Stimulated activated CD4-positive, alpha-beta T cell treated with anti-CD3 and anti-CD28 coated beads, Interleukin-12 subunit alpha, Interleukin-12 subunit beta, amount 100 ng/mL, for 24 hours (primary cell): ENCODE data around the gene COPS7A.
A peak's percentile ranks its signal among the peaks of the same experiment; 100 is the strongest.

Experiments used
- DNase-seq, 2 experiments: peaks; one replicate each; pipeline ENCODE4 v3.0.0-alpha.2; 2020; ENCODE audit warnings: low read depth in 2 of 2

COPS7A gene

GRCh38 chr12:6750506-6750905, 26.7 kb downstream of the COPS7A start:
- DNase-seq = no peak

DNA sequence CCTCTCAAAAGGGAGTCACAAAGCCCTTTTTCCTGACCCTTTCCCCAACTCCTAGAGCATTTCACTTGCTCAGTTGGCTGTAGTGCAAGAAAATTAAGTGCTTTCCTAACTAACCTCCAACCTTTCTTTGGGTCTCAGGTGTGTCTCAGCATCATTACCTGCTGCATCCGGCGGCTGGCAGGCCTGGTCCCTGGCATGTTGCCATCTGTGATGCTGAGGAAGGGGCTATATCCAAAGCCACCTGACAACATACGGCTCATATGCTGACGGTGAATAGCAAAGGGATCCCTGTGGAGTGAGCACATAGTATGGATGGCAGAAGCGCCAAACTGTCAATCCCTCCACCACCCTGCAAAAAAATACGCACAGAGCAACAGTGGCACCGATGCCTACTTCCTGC, 27.9 kb downstream of the COPS7A start:
- DNase-seq = no peak

DNA sequence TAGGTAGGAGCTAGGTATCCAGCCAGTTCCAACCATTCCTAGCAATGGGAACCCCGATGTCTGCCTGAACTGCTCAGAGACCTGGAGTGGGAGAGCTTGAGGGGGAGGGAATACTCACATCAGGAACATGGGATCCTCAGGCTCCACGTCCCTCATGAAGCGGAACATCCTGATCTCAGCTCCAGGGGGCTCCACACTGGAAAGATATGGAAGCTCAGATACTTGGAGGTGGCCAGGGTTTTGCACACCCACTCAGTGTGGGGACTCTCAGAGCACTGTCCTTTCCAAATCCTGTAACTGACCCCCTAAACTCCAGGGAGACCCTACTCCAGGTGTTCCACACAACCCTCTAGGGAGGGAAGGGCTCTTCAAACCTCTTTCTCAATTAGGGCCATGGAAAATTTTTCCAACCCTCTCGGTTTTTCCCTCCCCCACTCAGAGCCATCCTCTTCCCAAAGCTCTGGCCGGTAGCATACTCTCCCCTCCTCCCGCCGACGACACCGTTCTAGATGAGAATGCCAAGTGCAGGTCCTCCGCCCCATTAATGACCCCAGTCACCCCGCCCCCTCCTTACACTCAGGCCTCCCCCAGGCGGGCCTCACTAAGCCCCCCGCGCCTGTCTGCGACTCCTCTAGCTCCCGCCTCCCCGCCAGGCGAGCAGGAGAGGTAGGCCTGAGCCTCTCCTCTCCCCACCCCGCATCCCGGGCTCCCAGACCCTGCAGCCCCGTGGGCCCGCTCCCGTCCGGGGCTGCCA, 28.5 kb downstream of the COPS7A start:
- DNase-seq = no peak

- peak; percentile 94 to 99 for DNase-seq
These were observed 29.3 kb downstream of the COPS7A start, which contains the start of gene MLF2 for GRCh38 chr12:6752921-6753771. Gene MLF2 (minus strand): TSS chr12:6753141. CDS start chr12:6752334, 807 bp downstream.

DNA sequence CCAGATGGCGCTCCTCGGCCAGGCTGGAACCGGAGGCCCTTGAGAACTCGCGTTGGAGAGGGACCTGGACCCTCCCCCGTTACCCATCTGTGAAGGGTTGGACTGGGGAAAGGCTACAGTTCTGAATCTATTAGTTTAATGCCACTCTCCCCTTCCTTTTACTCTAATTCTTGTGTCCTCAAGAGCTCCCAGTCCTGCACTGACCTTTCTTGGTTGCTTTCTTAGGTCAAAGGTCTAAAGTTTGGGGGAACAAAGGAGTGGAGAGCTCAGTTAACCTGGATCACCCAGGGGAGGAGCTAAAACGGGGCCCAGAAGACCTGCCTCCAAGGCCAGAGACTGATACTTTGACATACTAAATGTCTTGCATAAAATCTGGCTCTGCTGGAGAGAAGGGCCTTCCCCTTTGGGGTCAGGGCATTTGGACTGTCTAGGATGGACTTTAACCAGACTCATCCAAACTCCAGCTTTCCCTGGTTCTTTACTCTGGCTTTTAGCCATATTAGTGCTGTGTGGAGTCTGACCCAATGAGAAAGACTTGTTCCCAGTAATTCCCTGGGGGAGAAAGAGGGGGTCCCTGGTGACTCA, 30.0 kb downstream of the COPS7A start:
- no peak for DNase-seq

GRCh38 chr12:6754411-6754810, 30.6 kb downstream of the COPS7A start:
- no peak for DNase-seq

GRCh38 chr12:6757028-6757690, 33.3 kb downstream of the COPS7A start:
- no peak for DNase-seq

DNA sequence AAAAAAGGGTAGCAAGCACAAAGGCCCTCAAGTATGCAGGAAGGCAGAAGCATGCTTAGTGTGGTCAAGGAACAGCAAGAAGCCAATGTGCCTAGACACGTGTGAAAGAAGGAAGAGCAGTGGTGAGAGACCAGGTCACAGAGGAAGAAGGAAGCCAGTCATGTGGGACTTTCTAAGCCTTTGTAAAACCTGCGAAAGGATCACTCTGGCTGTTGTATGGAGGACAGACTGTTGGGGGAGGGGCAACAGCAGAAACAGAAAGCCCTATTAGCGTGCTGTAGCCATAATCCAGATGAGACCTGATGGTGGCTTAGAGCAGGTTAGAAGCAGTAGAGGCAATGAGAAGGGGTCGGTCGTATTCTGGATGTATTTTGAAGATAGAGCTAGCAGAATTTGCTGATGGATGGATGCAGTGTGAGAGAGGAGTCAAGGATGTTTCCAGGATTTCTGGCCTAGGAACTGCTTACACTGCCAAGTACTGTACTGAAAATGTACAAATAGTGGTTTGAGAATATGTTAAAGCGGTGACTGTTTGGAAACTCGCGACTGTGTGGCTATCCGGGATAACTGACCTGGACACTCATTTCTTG, 34.8 kb downstream of the COPS7A start:
- no peak for DNase-seq

DNA sequence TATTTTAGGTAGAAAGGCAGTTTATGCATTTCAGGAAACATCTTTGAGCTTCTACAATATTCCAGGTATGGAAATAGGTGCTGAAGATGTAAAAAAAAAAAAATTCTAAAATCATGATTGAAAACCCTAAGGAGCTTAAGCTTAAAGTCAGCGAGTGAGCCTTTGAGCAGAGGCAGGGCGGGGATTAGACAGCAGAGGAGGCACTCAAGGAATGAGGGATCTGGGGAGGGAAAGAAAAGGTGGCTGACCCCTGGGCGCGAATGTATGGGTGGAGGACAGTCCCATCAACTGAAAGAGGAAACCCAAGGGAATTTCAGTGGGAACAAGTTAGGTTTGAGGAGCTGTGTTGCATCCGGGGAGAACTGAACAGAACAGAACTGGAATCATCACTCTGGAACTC, 35.9 kb downstream of the COPS7A start:
- DNase-seq = no peak

DNA sequence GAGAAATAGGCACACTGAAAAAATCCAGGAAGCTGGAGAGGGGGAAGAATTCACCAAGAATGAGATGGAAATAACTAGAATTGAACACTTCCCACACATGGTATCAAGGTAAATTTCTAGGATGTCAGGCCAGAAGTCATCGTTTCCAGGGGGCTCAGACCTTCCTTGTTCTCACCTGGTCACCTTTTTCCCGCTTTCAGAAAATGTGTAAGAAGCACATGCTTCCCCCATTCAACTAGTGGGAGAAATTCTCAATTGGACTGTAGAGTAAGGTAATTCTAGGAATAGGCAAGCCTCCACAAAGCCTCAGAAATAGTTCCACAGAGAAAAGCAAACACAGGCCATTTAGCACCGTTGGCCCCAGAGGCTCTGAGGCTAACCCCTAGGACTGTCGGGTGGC, 39.5 kb downstream of the COPS7A start:
- DNase-seq = no peak

DNA sequence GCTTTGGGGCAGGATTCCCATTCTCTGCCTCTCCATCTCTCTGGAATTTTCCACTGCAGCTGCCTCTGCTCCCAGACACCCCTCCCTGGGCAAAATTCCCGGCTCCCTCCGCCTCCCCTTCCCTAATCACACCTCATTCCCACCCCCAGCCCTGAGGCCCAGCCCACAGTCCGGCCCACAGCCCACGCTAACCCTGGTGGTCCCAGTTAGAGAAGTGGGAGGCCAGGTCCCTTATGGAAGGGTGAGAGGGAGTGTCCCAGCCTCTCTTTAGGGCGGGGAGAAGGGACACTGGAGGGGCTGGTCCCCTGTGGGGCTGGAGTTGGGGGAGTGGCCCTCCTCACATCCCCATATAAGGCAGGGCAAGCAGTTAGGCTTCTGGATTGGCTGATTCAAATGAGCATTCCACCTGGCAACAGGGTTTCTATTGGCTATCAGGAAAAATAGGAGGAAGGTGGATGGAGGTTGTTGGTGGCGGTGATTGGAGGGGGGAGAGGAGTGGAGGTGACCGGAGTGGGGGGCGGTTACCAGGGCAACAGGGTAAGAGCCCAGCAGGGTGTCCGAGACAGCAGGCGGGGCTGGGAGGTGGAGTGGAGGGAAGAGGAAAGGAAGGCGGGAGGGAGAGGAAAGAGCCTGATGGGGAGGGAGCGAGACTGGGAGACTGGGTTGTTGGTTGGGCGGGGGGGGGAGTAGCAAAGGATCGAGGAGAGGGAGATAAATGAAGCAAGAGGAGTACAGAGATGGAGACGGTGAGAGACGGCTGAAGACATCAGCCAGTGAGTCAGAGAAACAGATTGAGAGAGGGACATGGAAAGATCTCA, 40.4 kb downstream of the COPS7A start:
- DNase-seq = no peak

DNA sequence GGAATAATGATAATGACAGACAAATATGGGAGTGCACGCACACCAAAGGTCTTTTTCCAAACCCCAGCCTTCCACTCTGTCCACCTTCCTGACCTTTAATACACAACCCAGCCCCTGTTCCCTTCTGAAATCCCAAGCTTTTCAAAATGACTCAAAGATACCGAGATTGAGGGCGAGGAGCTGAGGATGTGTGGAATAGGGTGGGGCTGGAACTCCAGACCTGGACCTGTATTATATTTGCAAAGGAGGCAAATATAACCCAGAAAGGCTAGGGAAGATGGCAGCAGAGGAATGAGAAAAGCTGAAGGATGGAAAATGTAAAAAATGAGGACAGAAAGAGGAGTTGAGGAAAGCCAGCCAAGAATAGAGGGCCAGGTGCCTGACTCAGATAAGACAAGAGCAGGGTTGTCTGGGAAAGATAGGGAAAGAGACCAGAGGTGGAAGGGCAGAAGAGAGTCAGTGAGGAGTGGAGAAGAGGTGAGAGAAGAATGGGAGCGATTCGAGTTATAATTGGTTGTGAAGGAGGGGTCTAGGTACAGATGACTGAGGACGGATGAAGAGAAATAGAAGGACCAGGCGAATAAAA, 41.3 kb downstream of the COPS7A start:
- no peak for DNase-seq

DNA sequence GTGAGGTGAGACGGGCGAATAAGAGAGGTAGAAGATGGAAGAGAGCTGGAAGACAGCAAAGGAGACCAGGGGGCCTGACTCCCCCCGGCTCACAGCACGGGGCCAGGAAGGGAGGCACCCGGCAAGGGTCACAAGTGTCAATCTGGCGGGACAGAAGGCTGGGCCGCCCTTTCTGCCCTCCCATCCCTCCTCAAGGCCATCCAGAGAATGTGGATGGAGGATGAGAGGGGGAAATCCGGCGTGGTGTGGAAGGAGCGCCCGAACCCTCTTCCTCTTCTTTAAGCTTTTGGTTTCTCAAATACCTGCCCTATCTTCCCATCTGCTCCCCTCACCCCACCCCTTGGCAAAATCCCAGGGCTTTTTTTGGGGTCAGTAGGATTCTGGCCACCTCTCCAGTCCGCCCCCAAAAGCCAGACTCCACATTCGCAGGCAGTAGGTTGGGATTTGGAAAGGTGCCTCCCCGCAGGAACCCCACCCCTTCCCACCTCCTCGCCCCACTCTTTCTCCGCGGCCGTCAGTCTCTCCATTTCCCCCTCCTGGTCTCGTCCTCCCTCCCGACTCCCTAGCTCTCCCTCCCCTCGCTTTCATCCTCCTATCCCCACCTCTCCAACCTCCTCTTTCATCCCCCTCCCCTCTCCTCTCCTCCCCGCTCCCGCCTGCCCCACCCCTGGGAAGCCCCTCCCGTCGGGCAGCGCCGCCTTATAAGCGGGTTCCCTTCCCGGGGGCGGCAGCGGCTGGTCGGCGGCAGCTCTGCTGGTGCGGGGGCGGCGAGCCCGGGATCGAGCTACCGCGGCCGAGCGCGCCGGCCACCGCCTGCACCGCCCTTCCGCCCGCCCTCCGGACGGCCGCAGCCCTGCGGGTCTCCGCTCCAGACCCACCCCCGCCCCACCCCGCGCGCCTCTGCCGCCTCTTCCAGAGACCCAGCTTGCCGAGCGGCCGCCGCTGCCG, 42.1 kb downstream of the COPS7A start, which contains the start of gene PTMS:
Gene PTMS (plus strand): TSS at position 730 of the 948 bp plus-strand sequence. CDS start 343 bp downstream, outside the sequence.
- DNase-seq = no peak

DNA sequence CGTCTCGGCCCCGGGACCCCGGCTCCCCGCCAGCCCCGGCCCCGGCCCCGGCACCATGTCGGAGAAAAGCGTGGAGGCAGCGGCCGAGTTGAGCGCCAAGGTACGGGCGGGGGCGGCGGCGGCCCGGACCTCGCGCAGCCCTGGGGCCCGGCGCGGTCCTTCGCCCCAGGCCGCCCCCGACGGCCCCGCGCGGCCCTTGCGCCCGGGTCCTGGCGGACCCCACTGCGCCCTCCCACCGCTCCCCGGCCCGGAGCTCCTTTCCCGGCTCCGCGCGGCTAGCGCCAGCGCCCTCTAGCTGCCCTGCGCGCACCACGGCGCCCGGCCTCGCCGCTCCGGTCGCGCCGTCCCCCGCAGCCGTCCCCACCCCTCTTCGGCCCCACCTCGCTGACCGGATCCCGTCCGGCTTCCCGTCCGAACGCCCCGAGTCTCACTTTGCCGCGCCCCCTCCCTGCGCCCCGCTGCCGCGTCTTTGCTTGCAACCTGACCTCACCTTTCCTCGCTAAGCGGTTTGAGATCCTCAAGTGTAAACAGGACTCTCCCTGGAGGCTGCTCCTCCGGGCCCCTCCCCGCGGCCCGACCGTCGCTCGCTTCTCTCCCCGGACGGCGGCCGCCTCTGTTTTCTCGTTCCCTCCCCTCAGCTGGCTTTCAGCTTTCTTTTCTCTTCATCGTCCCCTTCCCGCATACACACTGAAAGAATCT, 43.0 kb downstream of the COPS7A start:
- no peak for DNase-seq

DNA sequence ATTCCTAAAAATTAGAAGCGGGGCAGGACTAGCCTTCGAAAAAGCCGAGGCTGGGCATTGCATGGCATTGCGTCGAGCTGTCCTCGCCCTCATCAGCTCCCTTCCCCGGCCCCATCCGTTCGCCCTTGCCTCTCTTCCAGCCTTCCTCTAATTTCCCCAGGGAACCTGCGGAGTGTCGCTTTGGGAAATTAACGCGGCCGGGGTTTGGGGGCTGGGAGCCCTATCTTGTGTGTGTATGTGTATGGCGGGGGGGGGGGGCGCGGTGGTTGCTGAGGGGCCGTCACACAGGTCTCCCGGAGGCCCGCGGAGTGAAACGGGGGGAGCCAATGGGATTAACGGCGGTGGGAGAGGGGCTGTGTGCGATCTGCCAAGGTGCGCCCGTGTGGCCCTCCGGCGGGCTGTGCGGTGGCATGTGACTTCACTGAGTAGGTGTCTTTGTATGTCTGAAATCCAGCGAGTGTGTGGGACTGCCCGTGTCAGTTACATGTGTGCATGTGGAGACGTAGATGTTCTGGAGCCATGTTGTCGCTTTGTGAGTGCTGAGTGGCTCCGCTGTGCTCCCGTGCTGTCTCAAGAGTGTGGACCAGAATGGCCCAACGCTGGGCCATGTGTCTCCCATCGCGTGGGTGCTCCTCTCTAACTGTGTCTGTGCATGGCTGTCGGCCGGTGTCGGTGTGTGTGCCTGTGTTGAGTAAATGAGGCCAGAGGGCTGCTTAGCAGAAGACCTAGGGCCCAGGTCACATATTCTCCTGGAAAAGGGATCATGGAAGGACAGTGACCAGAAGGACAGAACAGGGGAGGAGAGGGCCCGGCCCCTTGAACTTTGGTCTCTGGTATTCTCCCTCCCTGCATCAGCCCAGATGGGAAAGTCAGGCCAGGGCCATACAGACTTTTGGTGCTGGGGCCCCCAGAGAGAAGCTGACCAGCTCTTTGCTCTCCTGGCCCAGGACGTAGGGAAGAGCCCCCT, 43.8 kb downstream of the COPS7A start:
- no peak for DNase-seq

DNA sequence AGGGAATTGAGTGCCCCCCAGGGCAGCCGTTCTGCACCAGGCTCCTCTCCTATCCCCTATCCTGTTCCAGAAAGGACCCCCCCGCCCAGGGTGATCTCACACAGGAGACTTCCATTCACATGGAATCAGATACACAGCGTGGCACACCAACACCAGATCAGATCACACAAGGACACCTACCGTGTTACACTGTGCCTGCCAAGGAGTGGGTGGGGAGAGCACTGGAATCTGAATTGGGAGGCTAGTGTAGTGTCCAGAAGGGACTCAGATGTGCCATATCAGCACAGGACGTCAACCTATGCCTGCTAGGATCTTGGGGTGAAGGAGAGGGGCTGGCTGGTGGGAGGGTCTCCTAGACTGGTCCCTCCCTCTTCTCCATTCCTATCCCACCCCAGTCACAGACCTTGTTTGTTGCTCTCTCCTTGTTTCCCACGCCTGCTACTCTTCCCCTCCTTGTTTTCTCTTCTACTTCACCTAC, 44.6 kb downstream of the COPS7A start:
- no peak for DNase-seq

- no peak for DNase-seq
These were observed 45.1 kb downstream of the COPS7A start for GRCh38 chr12:6768990-6769389.
